Loucy (cell line): ENCODE data around the gene IZUMO3.

Experiments
- H2AFZ ChIP-seq: fragments of 200-600 bp; sonication (generic); 2 replicates; pipeline ENCODE4 v1.6.0; 2016; ENCODE audit warnings: antibody characterized with exemption, mild to moderate bottlenecking, low read length, moderate library complexity
- H3F3A ChIP-seq: fragments of 200-600 bp; 2 replicates; pipeline ENCODE4 v1.6.0; 2016; ENCODE audit warnings: antibody characterized with exemption, low read depth, mild to moderate bottlenecking
- H3K27me3 ChIP-seq: fragments of 200-600 bp; sonication (generic); 2 replicates; pipeline ENCODE4 v1.6.1; 2014; ENCODE audit warnings: low read length, mild to moderate bottlenecking; ENCODE audit not compliant: insufficient read depth, poor library complexity, severe bottlenecking
- H3K36me3 ChIP-seq: fragments of 200-600 bp; sonication (generic); 2 replicates; pipeline ENCODE4 v1.6.1; 2016; ENCODE audit warnings: low read length; ENCODE audit not compliant: insufficient read depth
- H3K4me1 ChIP-seq: fragments of 200-600 bp; sonication (generic); 2 replicates; pipeline ENCODE4 v1.5.1; 2014; ENCODE audit warnings: low read length, mild to moderate bottlenecking; ENCODE audit not compliant: insufficient read depth, poor library complexity, severe bottlenecking
- H3K4me2 ChIP-seq: fragments of 200-600 bp; sonication (generic); 2 replicates; pipeline ENCODE4 v1.6.0; 2014; ENCODE audit warnings: antibody characterized with exemption, low read length, low read depth, mild to moderate bottlenecking; ENCODE audit not compliant: poor library complexity, severe bottlenecking
- H3K4me3 ChIP-seq: fragments of 200-600 bp; sonication (generic); 2 replicates; pipeline ENCODE4 v1.5.1; 2014; ENCODE audit warnings: low read length, mild to moderate bottlenecking, mixed read lengths; ENCODE audit not compliant: poor library complexity, severe bottlenecking
- H3K79me2 ChIP-seq: fragments of 200-600 bp; sonication (generic); 2 replicates; pipeline ENCODE4 v1.6.1; 2014; ENCODE audit warnings: low read length; ENCODE audit not compliant: insufficient read depth
- H3K9ac ChIP-seq: fragments of 200-600 bp; sonication (generic); 2 replicates; pipeline ENCODE4 v1.6.0; 2014; ENCODE audit warnings: mild to moderate bottlenecking, low read depth, low read length, moderate library complexity; ENCODE audit not compliant: poor library complexity, severe bottlenecking
- H3K9me2 ChIP-seq: fragments of 200-600 bp; sonication (generic); replicated peaks from 2 replicates; pipeline ENCODE4 v1.6.1; 2016; ENCODE audit warnings: low read depth, low read length, mixed read lengths
- H3K9me3 ChIP-seq: fragments of 200-600 bp; sonication (generic); 2 replicates; pipeline ENCODE4 v1.6.1; 2014; ENCODE audit warnings: mild to moderate bottlenecking, antibody characterized with exemption, low read length, low read depth; ENCODE audit not compliant: insufficient read depth
- H4K20me1 ChIP-seq: fragments of 200-600 bp; sonication (generic); 2 replicates; pipeline ENCODE4 v1.6.0; 2014; ENCODE audit warnings: antibody characterized with exemption, low read length, mild to moderate bottlenecking; ENCODE audit not compliant: insufficient read depth, poor library complexity, severe bottlenecking
- CTCF ChIP-seq: fragments of 200-600 bp; sonication (generic); conservative IDR thresholded peaks from 2 replicates; pipeline ENCODE4 v1.5.1; 2014; ENCODE audit warnings: mild to moderate bottlenecking, antibody characterized with exemption, low read length
- EZH2phosphoT487 ChIP-seq: fragments of 200-600 bp; IDR thresholded peaks from 2 replicates; pipeline ENCODE4 v1.6.1; 2018; ENCODE audit warnings: antibody characterized with exemption, mild to moderate bottlenecking, moderate library complexity, borderline replicate concordance

IZUMO3 gene

GRCh38 chr9:24561957-24562356 lies 16.3 kb upstream of the IZUMO3 start:
- no peaks in the 10 kb centered on the region for H3F3A ChIP-seq
- TF ChIP-seq EZH2phosphoT487 (no peak), CTCF (no peak)
- no peak overlapping the region for H3K4me2 ChIP-seq
- no peaks in the 10 kb centered on the region for H3K4me1 ChIP-seq
- H4K20me1 ChIP-seq: no peaks in the 10 kb centered on the region
- H3K4me3 ChIP-seq: no peak overlapping the region
- H3K36me3 ChIP-seq: no peaks in the 10 kb centered on the region
- no peaks in the 10 kb centered on the region for H3K27me3 ChIP-seq
- H2AFZ ChIP-seq: no peak overlapping the region
- H3K9ac ChIP-seq: no peak overlapping the region
- no peaks in the 10 kb centered on the region for H3K9me3 ChIP-seq
- no peaks in the 10 kb centered on the region for H3K9me2 ChIP-seq
- H3K79me2 ChIP-seq: no peaks in the 10 kb centered on the region

- H3K27me3 ChIP-seq: no peaks in the 10 kb centered on the region
- no peak overlapping the region for H3K4me2 ChIP-seq
- no peak overlapping the region for H3K9ac ChIP-seq
- no peaks in the 10 kb centered on the region for H3F3A ChIP-seq
- H3K9me2 ChIP-seq: no peaks in the 10 kb centered on the region
- H3K4me1 ChIP-seq: no peaks in the 10 kb centered on the region
- no peak overlapping the region for H3K4me3 ChIP-seq
- H3K36me3 ChIP-seq: no peaks in the 10 kb centered on the region
- no peaks in the 10 kb centered on the region for H3K79me2 ChIP-seq
- no peaks in the 10 kb centered on the region for H3K9me3 ChIP-seq
- H4K20me1 ChIP-seq: no peaks in the 10 kb centered on the region
- TF ChIP-seq EZH2phosphoT487: no peak
- TF ChIP-seq CTCF: no peak
- no peak overlapping the region for H2AFZ ChIP-seq
These were observed 7.5 kb upstream of the IZUMO3 start for GRCh38 chr9:24553183-24553552.

GRCh38 chr9:24552526-24553182 lies 7.0 kb upstream of the IZUMO3 start:
- H3K9me2 ChIP-seq: no peaks in the 10 kb centered on the region
- no peaks in the 10 kb centered on the region for H3K36me3 ChIP-seq
- H3K9ac ChIP-seq: no peak overlapping the region
- no peaks in the 10 kb centered on the region for H4K20me1 ChIP-seq
- no peak for TF ChIP-seq CTCF
- no peak for TF ChIP-seq EZH2phosphoT487
- H3K27me3 ChIP-seq: no peaks in the 10 kb centered on the region
- no peaks in the 10 kb centered on the region for H3K79me2 ChIP-seq
- H3K4me3 ChIP-seq: no peak overlapping the region
- no peak overlapping the region for H3K4me2 ChIP-seq
- H3K4me1 ChIP-seq: no peaks in the 10 kb centered on the region
- no peaks in the 10 kb centered on the region for H3K9me3 ChIP-seq
- no peaks in the 10 kb centered on the region for H3F3A ChIP-seq
- no peak overlapping the region for H2AFZ ChIP-seq
